HG03432 (cell line): ENCODE results near the gene HOXA2.

Experiments
- ATAC-seq: cut with Tn5 transposase; IDR thresholded peaks from one replicate; pipeline ENCODE4 v1.9.1; 2021; ENCODE audit warnings: mild to moderate bottlenecking, moderate library complexity; ENCODE audit not compliant: unreplicated experiment

HOXA2 gene

DNA sequence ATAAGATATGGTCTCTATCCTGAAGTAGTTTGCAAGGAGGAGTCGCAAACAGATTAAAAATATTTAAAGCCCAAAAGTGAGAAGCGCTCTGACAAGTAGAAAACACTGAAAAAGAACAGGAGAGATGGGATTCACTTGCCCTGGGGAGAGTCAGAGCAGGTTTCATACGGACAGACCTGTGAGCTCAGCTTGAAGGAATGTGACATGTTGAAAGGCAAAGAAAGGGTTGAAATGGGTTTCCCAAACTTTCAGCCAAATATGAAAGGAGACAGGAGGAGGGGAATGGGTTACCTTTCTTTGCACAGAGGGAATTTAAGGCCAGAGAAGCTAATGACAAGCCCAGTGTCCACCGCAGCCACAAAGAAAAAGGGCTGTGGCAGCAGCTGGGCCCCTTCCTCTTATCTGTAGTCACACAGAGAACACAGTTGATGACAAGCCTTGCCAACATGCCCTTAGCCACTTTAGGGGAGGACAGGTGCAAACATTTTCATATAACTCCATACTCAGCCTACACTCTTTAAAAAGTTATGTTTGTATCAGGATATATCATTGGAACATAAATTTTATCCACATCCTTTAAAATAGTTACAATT lies 21.5 kb downstream of the HOXA2 start:
- no peak for ATAC-seq

DNA sequence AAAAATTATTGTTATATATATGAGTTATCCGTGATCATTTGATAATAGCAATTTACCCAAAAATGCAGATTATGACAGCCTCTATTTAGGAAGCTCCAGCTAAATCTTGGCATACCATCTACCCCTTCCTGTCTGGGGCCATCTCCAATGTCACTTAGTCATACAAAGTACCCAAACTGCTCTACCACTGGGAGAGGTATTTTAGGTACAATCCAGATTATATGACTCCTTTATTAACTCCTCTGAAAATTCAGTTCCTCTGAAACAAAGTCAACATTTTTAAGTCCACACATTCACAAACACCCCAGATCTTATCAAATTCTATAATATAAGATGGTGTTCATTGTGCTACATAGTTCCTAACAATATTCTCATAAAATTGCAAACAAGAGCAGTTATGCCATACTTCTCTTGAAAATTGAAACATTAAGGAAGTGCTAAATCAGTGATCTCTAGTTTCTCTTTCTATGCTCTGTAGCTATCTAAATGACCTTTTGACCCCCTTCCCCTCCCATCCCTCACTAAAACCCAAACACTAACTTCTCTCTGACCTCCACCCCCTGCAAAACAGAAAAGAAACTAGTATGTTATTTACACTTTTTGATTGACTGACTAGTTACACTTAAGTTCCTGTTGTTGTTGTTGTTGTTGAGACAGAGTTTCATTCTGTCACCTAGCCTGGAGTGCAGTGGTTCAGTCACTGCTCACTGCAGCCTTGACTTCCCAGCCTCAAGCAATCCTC lies 23.1 kb downstream of the HOXA2 start:
- ATAC-seq: peak; percentile 68

DNA sequence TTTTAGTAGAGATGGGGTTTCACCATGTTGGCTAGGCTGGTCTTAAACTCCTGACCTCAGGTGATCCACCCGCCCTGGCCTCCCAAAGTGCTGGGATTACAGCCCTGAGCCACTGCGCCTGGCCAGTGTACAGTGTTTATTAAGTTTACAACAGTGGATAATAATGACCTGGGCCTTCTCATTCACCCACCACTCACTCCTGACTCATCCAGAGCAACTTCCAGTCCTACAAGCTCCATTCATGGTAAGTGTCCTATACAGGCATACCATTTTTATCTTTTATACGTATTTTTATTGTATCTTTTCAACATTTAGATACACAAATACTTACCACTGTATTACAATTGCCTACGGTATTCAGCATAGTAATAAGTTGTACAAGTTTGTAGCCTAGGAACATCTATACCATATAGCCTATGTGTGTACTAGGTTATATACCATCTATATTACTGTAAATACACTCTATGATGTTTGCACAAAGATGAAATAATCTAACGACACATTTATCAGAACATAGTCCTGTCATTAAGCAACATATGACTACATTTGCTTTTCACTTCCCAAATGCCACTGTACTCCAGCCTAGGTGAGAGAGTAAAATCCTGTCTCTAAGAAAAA lies 23.8 kb downstream of the HOXA2 start:
- ATAC-seq: no peak

- ATAC-seq: no peak
These were observed 29.4 kb downstream of the HOXA2 start for GRCh38 chr7:27073076-27073475.

- no peak for ATAC-seq
These were observed 30.7 kb downstream of the HOXA2 start for GRCh38 chr7:27071622-27072390.

GRCh38 chr7:27068259-27068658 lies 34.2 kb downstream of the HOXA2 start:
- no peak for ATAC-seq

- no peak for ATAC-seq
These were observed 36.3 kb downstream of the HOXA2 start for GRCh38 chr7:27066148-27066547.

GRCh38 chr7:27065709-27066108 lies 36.8 kb downstream of the HOXA2 start:
- no peak for ATAC-seq

GRCh38 chr7:27064661-27065060 lies 37.8 kb downstream of the HOXA2 start:
- no peak for ATAC-seq

DNA sequence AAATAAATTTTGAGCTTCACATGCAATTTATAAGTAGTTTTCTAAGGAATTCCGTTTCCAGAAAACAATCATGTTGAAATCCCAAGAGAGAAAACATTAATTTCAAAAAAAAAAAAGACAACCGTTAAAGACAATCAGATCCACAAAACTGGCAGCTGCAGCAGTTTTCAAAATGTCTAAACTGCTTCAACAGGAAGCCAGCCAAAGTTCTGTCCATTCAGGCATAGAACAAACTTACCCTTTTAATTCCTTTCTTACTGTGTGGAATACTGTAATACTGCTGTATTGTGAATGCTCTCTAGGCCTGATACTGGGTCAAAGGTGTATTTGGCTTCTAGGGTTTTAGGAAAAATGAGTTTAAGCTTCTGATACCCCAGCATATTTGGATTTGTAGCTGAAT lies 38.3 kb downstream of the HOXA2 start:
- no peak for ATAC-seq

- ATAC-seq: no peak
These were observed 39.5 kb downstream of the HOXA2 start for GRCh38 chr7:27062946-27063345.

DNA sequence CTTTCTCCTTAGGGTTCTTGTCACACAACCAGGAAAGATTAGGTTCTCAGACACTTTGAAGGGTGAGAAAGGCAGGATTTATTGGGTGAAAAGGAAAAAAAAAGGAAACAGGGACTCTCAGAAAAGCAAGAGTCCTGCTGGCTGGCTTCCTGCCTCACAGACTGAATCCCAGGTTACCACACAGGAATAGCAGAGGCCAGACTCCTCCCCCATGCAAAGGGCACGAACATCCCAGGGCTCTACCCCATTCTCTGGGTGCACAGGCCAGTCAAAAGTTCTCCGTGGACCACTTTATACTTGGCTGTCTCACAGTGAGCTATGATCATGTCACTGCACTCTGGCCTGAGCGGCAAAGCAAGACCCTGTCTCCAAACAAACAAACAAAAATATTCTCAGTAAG lies 49.3 kb downstream of the HOXA2 start:
- no peak for ATAC-seq

DNA sequence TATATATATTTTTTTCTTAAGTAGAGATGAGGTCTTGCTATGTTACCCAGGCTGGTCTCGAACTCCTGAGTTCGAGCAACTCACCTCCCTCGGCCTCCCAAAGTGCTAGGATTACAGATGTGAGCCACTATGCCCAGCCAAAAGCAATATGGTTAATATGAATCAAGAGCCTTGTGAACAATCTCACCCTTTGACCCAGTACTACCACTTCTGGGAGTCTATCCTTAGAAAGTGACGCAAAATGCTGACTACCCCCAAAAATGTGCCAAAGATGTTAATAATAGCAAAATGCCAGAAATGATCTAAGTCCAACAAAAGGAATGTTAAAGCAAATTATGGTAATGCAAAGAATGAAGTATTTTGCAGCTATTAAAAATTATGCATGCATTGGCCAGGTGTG lies 51.0 kb downstream of the HOXA2 start:
- ATAC-seq: no peak
